GM06990 (cell line): ENCODE measurements around the gene MND1.

Experiments used
- DNase-seq: peaks from one replicate; pipeline ENCODE4 v3.0.0-alpha.2; 2011; ENCODE audit not compliant: insufficient read length; ENCODE audit errors: extremely low read depth
- H3K27me3 ChIP-seq: replicated peaks from 2 replicates; pipeline ENCODE4 v1.6.0; 2011; ENCODE audit warnings: low read length; ENCODE audit not compliant: control insufficient read depth, insufficient read depth
- H3K36me3 ChIP-seq: 2 replicates; pipeline ENCODE4 v1.5.1; 2011; ENCODE audit warnings: low read length; ENCODE audit not compliant: control insufficient read depth, insufficient read depth
- H3K4me3 ChIP-seq: replicated peaks from 2 replicates; pipeline ENCODE4 v1.5.1; 2011; ENCODE audit warnings: low read depth, mild to moderate bottlenecking, control low read depth, low read length
- CTCF ChIP-seq: IDR thresholded peaks from 2 replicates; pipeline ENCODE4 v1.5.1; 2011; ENCODE audit warnings: low read length, control low read depth, mild to moderate bottlenecking, inconsistent platforms; ENCODE audit not compliant: insufficient read depth, poor library complexity, severe bottlenecking

Gene MND1

DNA sequence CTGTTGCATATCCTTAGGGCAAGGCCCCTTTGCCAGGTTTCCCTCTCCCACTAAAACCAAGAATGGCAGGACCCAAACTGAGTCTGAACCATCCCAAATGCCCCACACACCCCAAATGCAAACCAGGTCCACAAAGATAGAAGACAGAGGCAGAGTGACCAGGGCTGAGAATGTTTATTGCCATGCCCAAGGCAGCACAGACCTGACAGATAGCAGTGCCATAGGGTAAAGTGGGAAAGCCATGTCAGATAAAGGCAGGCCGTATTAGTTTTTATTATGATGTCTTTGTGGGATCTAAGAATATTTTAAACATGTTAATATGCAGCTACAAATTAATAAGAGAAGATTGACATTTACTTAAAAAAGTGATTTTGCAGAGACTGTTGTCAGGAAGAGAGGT, 29.6 kb upstream of the MND1 start:
- no peak for TF ChIP-seq CTCF
- Histone ChIP-seq H3K27me3 (no peaks in the 10 kb centered on the region), H3K4me3 (no peak overlapping the region), H3K36me3 (no peaks in the 10 kb centered on the region)
- DNase-seq: no peak

DNA sequence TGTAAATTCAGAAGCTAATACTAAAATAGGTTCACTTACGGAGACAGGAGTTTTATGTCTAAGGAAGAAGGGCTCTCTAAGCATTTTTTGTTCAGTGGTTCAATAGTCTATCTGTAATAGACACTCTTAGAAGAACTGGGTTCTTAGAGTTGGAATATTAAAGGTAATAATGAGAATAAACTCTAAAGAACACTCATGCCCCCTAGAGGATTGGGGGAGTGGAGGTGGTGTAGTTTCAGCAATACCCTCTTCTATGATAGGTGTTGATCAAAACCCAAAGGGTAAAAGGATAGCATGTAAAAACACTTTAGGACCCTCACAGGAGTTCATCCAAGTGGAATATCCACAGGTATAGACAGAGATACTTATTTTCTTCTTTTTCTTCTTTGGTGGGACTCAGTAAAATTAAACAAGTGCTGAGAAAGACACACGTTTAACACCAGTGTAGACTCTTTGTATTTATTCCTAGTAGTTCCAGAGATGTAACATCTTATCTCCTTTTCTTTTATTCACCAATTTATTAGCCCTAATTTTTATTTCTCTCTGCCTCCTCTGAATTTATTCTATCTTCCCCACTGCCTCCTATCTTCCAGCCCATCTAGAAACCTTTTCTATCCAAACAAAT, 25.7 kb upstream of the MND1 start:
- no peaks in the 10 kb centered on the region for H3K36me3 ChIP-seq
- no peak for DNase-seq
- no peak overlapping the region for H3K4me3 ChIP-seq
- peak; percentile 71 for TF ChIP-seq CTCF
- no peaks in the 10 kb centered on the region for H3K27me3 ChIP-seq

- no peaks in the 10 kb centered on the region for H3K27me3 ChIP-seq
- H3K36me3 ChIP-seq: no peaks in the 10 kb centered on the region
- DNase-seq: no peak
- no peak overlapping the region for H3K4me3 ChIP-seq
- TF ChIP-seq CTCF: no peak
Observed at GRCh38 chr4:153322791-153323190, 21.7 kb upstream of the MND1 start.

DNA sequence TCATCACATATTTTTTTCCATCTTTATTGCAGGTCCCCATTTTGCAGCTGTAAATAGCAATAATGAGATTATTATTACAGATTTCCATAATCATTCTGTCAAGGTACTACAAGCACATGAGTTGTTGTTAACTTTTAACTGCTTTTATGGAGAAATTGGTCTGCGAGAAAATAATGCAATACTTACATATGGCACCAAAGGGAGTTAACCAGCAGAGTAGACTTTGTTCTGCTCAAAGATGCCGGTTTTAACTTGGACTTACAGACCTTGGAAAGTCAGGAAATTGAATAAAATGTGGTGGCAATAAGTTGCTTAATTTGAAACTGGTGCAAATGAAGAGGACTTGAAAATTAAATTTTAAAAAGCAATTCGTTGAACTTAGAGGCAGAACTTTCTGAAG, 20.4 kb upstream of the MND1 start:
- TF ChIP-seq CTCF: no peak
- Histone ChIP-seq H3K4me3 (no peak overlapping the region), H3K27me3 (no peaks in the 10 kb centered on the region), H3K36me3 (no peaks in the 10 kb centered on the region)
- DNase-seq: no peak

DNA sequence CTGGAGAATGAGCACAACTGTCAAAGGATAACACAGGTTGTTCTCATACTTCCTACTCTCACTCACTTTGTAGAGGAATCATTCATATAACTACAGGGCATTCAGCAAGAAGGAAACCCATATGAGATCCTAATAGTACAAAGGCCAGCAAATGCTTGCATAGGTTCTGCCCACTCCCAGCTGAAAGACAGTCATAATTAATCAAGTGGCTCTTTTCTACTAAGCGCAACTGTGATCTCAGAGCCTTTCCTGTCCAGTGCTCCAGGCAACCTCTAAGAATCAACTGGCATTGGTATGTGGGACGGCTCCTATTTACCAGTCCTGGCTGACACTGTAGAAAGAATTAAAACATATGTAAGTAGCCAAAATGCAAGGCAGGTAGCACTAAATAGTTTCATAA, 18.9 kb upstream of the MND1 start:
- H3K4me3 ChIP-seq: no peak overlapping the region
- H3K36me3 ChIP-seq: no peaks in the 10 kb centered on the region
- no peak for DNase-seq
- H3K27me3 ChIP-seq: no peaks in the 10 kb centered on the region
- no peak for TF ChIP-seq CTCF

GRCh38 chr4:153326513-153326912, 18.0 kb upstream of the MND1 start:
- Histone ChIP-seq H3K27me3 (no peaks in the 10 kb centered on the region), H3K4me3 (no peak overlapping the region), H3K36me3 (no peaks in the 10 kb centered on the region)
- TF ChIP-seq CTCF: no peak
- DNase-seq: no peak
